IPS-18a (cell line): Measurements from ENCODE around the gene SEMG2.

Source experiments
- H3K27ac ChIP-seq: one replicate; pipeline ENCODE4 v1.5.1; 2013; ENCODE audit warnings: low read length
- H3K27me3 ChIP-seq: one replicate; pipeline ENCODE4 v1.6.1; 2013; ENCODE audit warnings: mild to moderate bottlenecking, low read length; ENCODE audit not compliant: control insufficient read depth, insufficient read depth
- H3K36me3 ChIP-seq: one replicate; pipeline ENCODE4 v1.6.1; 2013; ENCODE audit warnings: low read depth, low read length; ENCODE audit not compliant: control insufficient read depth
- H3K4me1 ChIP-seq: one replicate; pipeline ENCODE4 v1.6.1; 2013; ENCODE audit warnings: low read depth, low read length; ENCODE audit not compliant: control insufficient read depth
- H3K4me3 ChIP-seq: one replicate; pipeline ENCODE4 v1.5.1; 2013; ENCODE audit warnings: low read length
- H3K9ac ChIP-seq: one replicate; pipeline ENCODE4 v1.6.1; 2013; ENCODE audit warnings: mild to moderate bottlenecking, low read length, moderate library complexity
- H3K9me3 ChIP-seq: one replicate; pipeline ENCODE4 v1.6.1; 2013; ENCODE audit warnings: low read depth, low read length; ENCODE audit not compliant: control insufficient read depth

SEMG2 gene

DNA sequence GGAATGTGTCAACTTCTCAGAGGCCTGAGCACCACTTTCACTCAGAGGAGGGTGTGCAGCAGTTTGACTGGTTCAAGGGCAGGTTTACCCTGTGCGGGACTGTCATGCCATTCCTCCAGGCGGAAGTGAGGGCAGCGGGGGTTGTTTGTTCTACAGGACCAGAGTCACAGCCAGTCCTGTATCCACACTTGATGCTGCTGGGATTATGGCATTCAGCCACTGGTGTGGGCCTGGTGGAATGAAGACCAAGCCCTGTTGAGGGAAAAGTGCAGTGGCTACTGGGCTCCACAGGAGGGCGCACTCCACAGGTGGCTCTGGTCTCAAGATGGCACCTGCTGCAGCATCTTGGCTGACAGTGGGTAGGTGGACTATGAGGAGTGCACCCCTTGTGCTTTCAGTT lies 14.8 kb downstream of the SEMG2 start:
- no peaks in the 10 kb centered on the region for H3K4me1 ChIP-seq
- no peaks in the 10 kb centered on the region for H3K9me3 ChIP-seq
- no peak overlapping the region for H3K9ac ChIP-seq
- H3K4me3 ChIP-seq: no peak overlapping the region
- no peaks in the 10 kb centered on the region for H3K36me3 ChIP-seq
- no peaks in the 10 kb centered on the region for H3K27me3 ChIP-seq
- no peak overlapping the region for H3K27ac ChIP-seq

DNA sequence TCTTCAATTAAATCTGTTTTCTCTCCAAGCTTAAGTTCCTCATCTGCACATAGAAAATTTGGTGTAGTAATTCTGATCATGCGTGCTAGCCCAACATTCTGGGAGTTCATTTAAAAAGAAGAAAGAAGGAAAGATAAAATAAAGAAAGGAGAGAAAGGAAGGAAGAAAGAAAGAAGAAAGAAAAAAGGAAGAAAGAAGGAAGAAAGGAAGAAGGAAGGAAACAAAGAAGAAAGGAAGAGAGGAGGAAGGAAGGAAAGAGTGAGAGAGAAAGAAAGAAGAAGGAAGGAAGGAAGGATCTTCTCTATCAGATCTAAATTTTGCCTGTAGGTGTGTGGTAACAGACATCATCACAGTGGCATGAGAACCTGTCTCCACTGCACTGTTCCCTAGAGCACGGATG lies 17.0 kb downstream of the SEMG2 start:
- no peaks in the 10 kb centered on the region for H3K9me3 ChIP-seq
- H3K9ac ChIP-seq: no peak overlapping the region
- H3K4me1 ChIP-seq: no peaks in the 10 kb centered on the region
- H3K36me3 ChIP-seq: no peaks in the 10 kb centered on the region
- no peaks in the 10 kb centered on the region for H3K27me3 ChIP-seq
- H3K4me3 ChIP-seq: no peak overlapping the region
- H3K27ac ChIP-seq: no peak overlapping the region

- H3K4me3 ChIP-seq: no peak overlapping the region
- H3K27me3 ChIP-seq: no peaks in the 10 kb centered on the region
Measured at GRCh38 chr20:45246109-45246508, 24.9 kb downstream of the SEMG2 start.

DNA sequence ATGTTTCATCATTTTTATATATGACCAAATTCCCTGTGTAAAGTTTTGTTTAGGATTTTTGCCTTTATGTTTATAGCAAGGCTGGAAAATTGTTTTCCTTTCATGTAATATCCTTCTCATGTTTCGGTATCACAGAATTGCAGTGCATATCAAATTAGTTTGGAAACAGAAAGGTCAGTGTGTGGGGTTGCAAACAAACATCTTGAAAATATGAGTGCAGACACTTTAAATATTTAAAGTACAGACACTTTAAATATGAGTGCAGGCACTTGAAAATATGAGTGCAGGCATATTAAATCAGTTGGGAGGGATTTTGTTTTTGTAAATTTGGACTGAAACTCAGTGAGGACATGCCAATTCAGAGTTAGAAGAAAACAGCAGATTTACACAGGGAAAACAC lies 26.7 kb downstream of the SEMG2 start:
- Histone ChIP-seq H3K9me3 (no peaks in the 10 kb centered on the region), H3K36me3 (no peaks in the 10 kb centered on the region), H3K9ac (no peak overlapping the region), H3K4me1 (no peaks in the 10 kb centered on the region), H3K27me3 (no peaks in the 10 kb centered on the region), H3K27ac (no peak overlapping the region), H3K4me3 (no peak overlapping the region)

More at GRCh38 chr20:45246109-45246508, 24.9 kb downstream of the SEMG2 start:
- Histone ChIP-seq H3K27ac (no peak overlapping the region), H3K9ac (no peak overlapping the region), H3K4me1 (no peaks in the 10 kb centered on the region), H3K36me3 (no peaks in the 10 kb centered on the region), H3K9me3 (no peaks in the 10 kb centered on the region)

- no peak overlapping the region for H3K9ac ChIP-seq
- no peaks in the 10 kb centered on the region for H3K9me3 ChIP-seq
- H3K4me1 ChIP-seq: no peaks in the 10 kb centered on the region
- no peaks in the 10 kb centered on the region for H3K36me3 ChIP-seq
- no peak overlapping the region for H3K27ac ChIP-seq
- H3K4me3 ChIP-seq: no peak overlapping the region
- no peaks in the 10 kb centered on the region for H3K27me3 ChIP-seq
Measured at GRCh38 chr20:45248609-45249008, 27.4 kb downstream of the SEMG2 start.

DNA sequence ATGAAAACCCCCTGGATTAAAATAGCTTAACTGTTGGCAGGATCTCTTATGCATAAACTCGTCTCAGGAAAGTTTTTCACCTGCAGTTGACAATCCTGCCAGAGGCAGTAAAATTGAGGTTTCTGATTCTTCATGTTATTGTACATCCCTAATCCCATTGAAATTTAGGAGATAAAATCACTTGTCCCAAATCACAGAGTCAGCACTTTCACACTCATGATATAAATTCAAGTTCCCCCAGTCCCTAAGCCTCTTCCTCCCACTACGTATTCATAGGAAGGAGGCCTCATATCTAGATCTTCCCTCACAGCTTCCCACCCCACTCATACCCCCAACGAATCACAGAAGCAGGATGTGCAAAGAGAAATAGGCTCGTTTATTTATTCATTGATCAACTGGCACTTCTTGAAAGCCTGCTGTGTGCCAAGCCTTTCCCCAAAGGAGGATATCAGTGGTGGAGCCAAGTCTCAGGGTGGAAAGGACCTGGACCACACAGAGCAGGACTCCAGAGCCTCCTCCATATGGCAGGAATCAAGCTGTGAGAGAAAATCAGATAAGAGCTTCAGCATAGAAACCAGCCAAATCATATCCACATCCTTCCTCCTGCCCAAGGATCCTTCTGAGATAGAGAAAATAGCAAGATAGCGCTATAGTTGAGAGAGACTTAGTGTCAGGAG lies 30.8 kb downstream of the SEMG2 start:
- Histone ChIP-seq H3K4me3 (no peak overlapping the region), H3K4me1 (no peaks in the 10 kb centered on the region), H3K9me3 (no peaks in the 10 kb centered on the region), H3K36me3 (no peaks in the 10 kb centered on the region), H3K9ac (no peak overlapping the region), H3K27ac (no peak overlapping the region), H3K27me3 (no peaks in the 10 kb centered on the region)

GRCh38 chr20:45253261-45253660 lies 32.1 kb downstream of the SEMG2 start:
- no peaks in the 10 kb centered on the region for H3K9me3 ChIP-seq
- H3K4me3 ChIP-seq: no peak overlapping the region
- no peak overlapping the region for H3K9ac ChIP-seq
- H3K27me3 ChIP-seq: no peaks in the 10 kb centered on the region
- H3K27ac ChIP-seq: no peak overlapping the region
- no peaks in the 10 kb centered on the region for H3K36me3 ChIP-seq
- H3K4me1 ChIP-seq: no peaks in the 10 kb centered on the region

DNA sequence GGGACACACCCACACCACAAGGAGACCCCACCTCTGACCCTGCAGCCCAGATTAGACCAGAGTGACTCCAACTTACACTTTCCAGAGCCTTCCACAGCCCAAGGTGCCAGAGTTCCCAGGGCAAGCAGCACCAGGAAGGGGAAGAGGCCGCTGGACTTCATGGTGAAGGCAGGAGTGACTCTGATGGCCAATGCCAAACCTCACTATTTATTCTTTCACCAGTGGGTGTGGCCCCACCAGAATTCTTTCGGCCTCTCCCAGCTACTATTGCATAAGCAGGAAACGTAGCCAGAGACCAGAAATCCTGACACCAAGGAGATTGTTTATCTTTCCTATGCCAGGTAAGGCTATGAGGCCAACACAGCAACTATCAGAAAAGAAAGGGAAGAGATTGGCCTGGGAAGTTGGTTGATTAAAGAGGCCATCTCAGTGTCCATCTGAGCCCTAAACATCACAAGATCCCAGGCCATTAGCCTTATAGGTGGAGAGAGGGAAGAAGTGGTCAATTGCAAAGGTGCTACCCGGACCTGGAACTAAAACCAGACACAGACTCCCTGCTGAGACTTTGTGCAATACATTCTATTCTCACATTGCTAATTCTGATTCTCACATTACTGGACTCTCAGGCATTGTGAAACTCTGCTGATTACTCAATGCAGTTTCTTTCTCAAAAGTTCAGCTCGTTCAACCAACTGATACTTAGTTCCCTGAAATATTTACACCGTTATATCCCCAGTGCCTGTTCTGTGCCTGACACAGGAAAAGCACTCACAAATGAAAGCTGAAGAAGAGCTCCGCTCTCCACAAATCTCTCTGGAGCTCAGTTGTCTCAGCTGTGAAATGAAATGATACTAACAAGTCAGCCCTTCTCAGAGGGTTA lies 33.5 kb downstream of the SEMG2 start, which contains the start of gene SLPI:
Gene SLPI, minus strand, starts transcription at position 182 of the 880 bp plus-strand sequence. Its CDS starts 21 bp downstream, at position 161.
- H3K4me1 ChIP-seq: peaks cover 7% of the 10 kb centered on the region
- no peak within 1 kb of the TSS for H3K27ac ChIP-seq
- no peak within 1 kb of the TSS for H3K4me3 ChIP-seq
- H3K9ac ChIP-seq: no peak within 1 kb of the TSS
- no peaks in the 10 kb centered on the region for H3K27me3 ChIP-seq
- no peaks in the 10 kb centered on the region for H3K9me3 ChIP-seq
- H3K36me3 ChIP-seq: no peaks in the 10 kb centered on the region

GRCh38 chr20:45257161-45257560 lies 36.0 kb downstream of the SEMG2 start:
- Histone ChIP-seq H3K36me3 (no peaks in the 10 kb centered on the region), H3K27ac (no peak overlapping the region), H3K4me1 (peaks cover 7% of the 10 kb centered on the region)

GRCh38 chr20:45257711-45258110 lies 36.5 kb downstream of the SEMG2 start:
- Histone ChIP-seq H3K4me1 (peaks cover 7% of the 10 kb centered on the region), H3K9ac (no peak overlapping the region), H3K9me3 (no peaks in the 10 kb centered on the region), H3K36me3 (no peaks in the 10 kb centered on the region), H3K27me3 (no peaks in the 10 kb centered on the region), H3K27ac (no peak overlapping the region), H3K4me3 (no peak overlapping the region)

More at GRCh38 chr20:45257161-45257560, 36.0 kb downstream of the SEMG2 start:
- Histone ChIP-seq H3K9ac (no peak overlapping the region), H3K4me3 (no peak overlapping the region), H3K9me3 (no peaks in the 10 kb centered on the region), H3K27me3 (no peaks in the 10 kb centered on the region)

DNA sequence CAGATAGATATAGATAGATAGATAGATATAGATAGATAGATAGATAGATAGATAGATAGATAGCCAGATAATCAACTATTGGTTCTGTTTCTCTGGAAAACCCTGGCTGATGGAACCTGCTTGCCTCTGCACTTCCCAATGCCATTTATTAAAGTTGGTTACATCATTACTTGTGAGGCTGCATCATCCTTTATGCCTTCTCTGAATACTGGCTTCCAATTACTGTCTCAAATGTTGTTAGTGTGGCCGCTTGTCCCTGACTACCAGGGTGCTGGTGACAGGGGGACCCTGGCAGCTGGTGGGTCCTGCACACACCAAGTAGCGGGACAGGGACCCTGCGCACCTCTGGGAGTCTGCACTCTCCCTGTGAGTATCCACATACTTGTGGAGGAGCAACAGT lies 37.1 kb downstream of the SEMG2 start:
- Histone ChIP-seq H3K27ac (no peak overlapping the region), H3K4me3 (no peak overlapping the region), H3K36me3 (no peaks in the 10 kb centered on the region), H3K9me3 (no peaks in the 10 kb centered on the region), H3K4me1 (peaks cover 7% of the 10 kb centered on the region), H3K9ac (no peak overlapping the region), H3K27me3 (no peaks in the 10 kb centered on the region)
